ENCODE results near the gene HERPUD1.
"Not testable (repeated sequence)": the region's sequence is repeated elsewhere in the genome, so short reads cannot be mapped to it uniquely, and the experiment has no call there.

GRCh38 chr16:56986908-56987307, 55.0 kb downstream of the HERPUD1 start:
- not testable (repeated sequence) for TF ChIP-seq CTCF, EZH2phosphoT487 (IDR thresholded peaks at IDR 0.05; ENCODE audit: low read length)

Data from MM.1S (cell line).